ENCODE results near the gene NEGR1.

DNA sequence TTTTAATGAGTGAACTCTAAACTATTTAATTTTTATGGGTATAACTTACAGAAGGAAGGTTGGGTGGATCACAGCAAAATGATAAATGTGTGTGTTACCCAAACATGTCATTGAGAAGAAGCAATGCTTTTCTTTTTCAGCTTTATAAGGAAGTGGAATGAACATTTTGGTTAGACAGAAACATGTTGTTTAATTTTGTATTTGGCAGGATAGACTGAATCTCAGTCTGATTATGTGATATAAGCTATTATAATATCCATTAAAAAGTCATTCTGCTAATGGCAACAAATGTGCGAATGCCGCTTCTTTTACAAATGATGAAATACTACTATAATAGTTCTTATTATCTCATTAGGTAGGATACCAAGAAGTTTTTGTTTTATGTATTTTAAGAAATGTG, 919.6 kb downstream of the NEGR1 start:
- TF ChIP-seq POLR2A (IDR thresholded peaks at IDR 0.05) = no peak
- TF ChIP-seq, protein P1, sequence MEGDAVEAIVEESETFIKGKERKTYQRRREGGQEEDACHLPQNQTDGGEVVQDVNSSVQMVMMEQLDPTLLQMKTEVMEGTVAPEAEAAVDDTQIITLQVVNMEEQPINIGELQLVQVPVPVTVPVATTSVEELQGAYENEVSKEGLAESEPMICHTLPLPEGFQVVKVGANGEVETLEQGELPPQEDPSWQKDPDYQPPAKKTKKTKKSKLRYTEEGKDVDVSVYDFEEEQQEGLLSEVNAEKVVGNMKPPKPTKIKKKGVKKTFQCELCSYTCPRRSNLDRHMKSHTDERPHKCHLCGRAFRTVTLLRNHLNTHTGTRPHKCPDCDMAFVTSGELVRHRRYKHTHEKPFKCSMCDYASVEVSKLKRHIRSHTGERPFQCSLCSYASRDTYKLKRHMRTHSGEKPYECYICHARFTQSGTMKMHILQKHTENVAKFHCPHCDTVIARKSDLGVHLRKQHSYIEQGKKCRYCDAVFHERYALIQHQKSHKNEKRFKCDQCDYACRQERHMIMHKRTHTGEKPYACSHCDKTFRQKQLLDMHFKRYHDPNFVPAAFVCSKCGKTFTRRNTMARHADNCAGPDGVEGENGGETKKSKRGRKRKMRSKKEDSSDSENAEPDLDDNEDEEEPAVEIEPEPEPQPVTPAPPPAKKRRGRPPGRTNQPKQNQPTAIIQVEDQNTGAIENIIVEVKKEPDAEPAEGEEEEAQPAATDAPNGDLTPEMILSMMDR (IDR thresholded peaks at IDR 0.05) = no peak
